ENCODE measurements around the gene IGF2BP2. TPM values are rescaled to one million over a fixed set of nuclear protein-coding genes. Genes with fewer than 3 reads are reported as not detected.

Gene IGF2BP2
- total RNA-seq, 1 donor from 2014 or later, result 101 TPM

- Mint-ChIP-seq H3K27me3 (ENCODE audit: unreplicated experiment) (no peaks in the 10 kb centered on the region), H3K9me3 (ENCODE audit: unreplicated experiment) (no peaks in the 10 kb centered on the region), H3K4me1 (ENCODE audit: unreplicated experiment) (no peaks in the 10 kb centered on the region), H3K4me3 (ENCODE audit: unreplicated experiment) (no peak overlapping the region), H3K36me3 (ENCODE audit: unreplicated experiment) (peaks cover 37% of the 10 kb centered on the region), H3K27ac (ENCODE audit: unreplicated experiment) (no peak overlapping the region)
- DNase-seq (ENCODE audit: extremely low spot score, unreplicated experiment), result no peak
- TF ChIP-seq, protein P1, sequence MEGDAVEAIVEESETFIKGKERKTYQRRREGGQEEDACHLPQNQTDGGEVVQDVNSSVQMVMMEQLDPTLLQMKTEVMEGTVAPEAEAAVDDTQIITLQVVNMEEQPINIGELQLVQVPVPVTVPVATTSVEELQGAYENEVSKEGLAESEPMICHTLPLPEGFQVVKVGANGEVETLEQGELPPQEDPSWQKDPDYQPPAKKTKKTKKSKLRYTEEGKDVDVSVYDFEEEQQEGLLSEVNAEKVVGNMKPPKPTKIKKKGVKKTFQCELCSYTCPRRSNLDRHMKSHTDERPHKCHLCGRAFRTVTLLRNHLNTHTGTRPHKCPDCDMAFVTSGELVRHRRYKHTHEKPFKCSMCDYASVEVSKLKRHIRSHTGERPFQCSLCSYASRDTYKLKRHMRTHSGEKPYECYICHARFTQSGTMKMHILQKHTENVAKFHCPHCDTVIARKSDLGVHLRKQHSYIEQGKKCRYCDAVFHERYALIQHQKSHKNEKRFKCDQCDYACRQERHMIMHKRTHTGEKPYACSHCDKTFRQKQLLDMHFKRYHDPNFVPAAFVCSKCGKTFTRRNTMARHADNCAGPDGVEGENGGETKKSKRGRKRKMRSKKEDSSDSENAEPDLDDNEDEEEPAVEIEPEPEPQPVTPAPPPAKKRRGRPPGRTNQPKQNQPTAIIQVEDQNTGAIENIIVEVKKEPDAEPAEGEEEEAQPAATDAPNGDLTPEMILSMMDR (IDR thresholded peaks at IDR 0.05), result no peak
These were observed 211.8 kb downstream of the IGF2BP2 start for GRCh38 chr3:185613016-185613415.

GRCh38 chr3:185606196-185606595, 218.6 kb downstream of the IGF2BP2 start:
- peaks cover 45% of the 10 kb centered on the region for H3K36me3 Mint-ChIP-seq (ENCODE audit: unreplicated experiment)
- no peak for DNase-seq (ENCODE audit: extremely low spot score, unreplicated experiment)
- no peak overlapping the region for H3K4me3 Mint-ChIP-seq (ENCODE audit: unreplicated experiment)
- H3K9me3 Mint-ChIP-seq (ENCODE audit: unreplicated experiment), result no peaks in the 10 kb centered on the region
- H3K4me1 Mint-ChIP-seq (ENCODE audit: unreplicated experiment), result no peaks in the 10 kb centered on the region
- TF ChIP-seq, protein P1 (IDR thresholded peaks at IDR 0.05), result no peak
- H3K27ac Mint-ChIP-seq (ENCODE audit: unreplicated experiment), result no peak overlapping the region
- no peaks in the 10 kb centered on the region for H3K27me3 Mint-ChIP-seq (ENCODE audit: unreplicated experiment)

- H3K36me3 Mint-ChIP-seq (ENCODE audit: unreplicated experiment), result peaks cover 45% of the 10 kb centered on the region
- TF ChIP-seq, protein P1 (IDR thresholded peaks at IDR 0.05), result no peak
- no peaks in the 10 kb centered on the region for H3K9me3 Mint-ChIP-seq (ENCODE audit: unreplicated experiment)
- no peak overlapping the region for H3K4me3 Mint-ChIP-seq (ENCODE audit: unreplicated experiment)
- H3K27me3 Mint-ChIP-seq (ENCODE audit: unreplicated experiment), result no peaks in the 10 kb centered on the region
- no peak for DNase-seq (ENCODE audit: extremely low spot score, unreplicated experiment)
- H3K4me1 Mint-ChIP-seq (ENCODE audit: unreplicated experiment), result no peaks in the 10 kb centered on the region
- no peak overlapping the region for H3K27ac Mint-ChIP-seq (ENCODE audit: unreplicated experiment)
These were observed 219.3 kb downstream of the IGF2BP2 start for GRCh38 chr3:185605566-185605965.

DNA sequence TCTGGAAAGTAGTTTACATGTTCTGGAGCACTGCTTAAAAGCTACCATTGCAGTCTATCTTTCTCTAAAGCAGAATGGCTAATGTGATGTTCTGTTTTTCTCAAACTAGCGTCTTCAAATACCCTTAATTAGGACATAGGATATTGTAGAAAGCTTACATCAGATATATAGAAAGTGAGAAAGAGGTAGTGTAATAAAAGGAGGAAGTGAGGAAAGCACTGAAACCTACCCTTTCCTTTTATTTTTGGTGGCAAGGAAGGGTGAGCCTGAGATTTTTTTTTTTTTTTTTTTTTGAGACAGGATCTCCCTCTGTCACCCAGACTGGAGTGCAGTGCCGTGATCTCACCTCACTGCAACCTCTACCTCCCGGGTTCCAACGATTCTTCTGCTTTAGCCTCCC, 229.3 kb downstream of the IGF2BP2 start:
- peaks cover 16% of the 10 kb centered on the region for H3K36me3 Mint-ChIP-seq (ENCODE audit: unreplicated experiment)
- H3K9me3 Mint-ChIP-seq (ENCODE audit: unreplicated experiment), result no peaks in the 10 kb centered on the region

GRCh38 chr3:185594073-185594472, 230.8 kb downstream of the IGF2BP2 start:
- no peak for DNase-seq (ENCODE audit: extremely low spot score, unreplicated experiment)
- TF ChIP-seq, protein P1 (IDR thresholded peaks at IDR 0.05), result no peak
- Mint-ChIP-seq H3K36me3 (ENCODE audit: unreplicated experiment) (peaks cover 9% of the 10 kb centered on the region), H3K27ac (ENCODE audit: unreplicated experiment) (no peak overlapping the region), H3K9me3 (ENCODE audit: unreplicated experiment) (no peaks in the 10 kb centered on the region), H3K4me3 (ENCODE audit: unreplicated experiment) (no peak overlapping the region), H3K27me3 (ENCODE audit: unreplicated experiment) (no peaks in the 10 kb centered on the region), H3K4me1 (ENCODE audit: unreplicated experiment) (peaks cover 2% of the 10 kb centered on the region)

More for the DNA sequence above, 229.3 kb downstream of the IGF2BP2 start:
- Mint-ChIP-seq H3K27me3 (ENCODE audit: unreplicated experiment) (no peaks in the 10 kb centered on the region), H3K27ac (ENCODE audit: unreplicated experiment) (no peak overlapping the region), H3K4me3 (ENCODE audit: unreplicated experiment) (no peak overlapping the region), H3K4me1 (ENCODE audit: unreplicated experiment) (no peaks in the 10 kb centered on the region)
- no peak for DNase-seq (ENCODE audit: extremely low spot score, unreplicated experiment)
- TF ChIP-seq, protein P1 (IDR thresholded peaks at IDR 0.05), result no peak

Small RNA genes lying within 50 kb of the gene (microRNA-seq; reads per million reads assigned to microRNA genes)
- not detected for gene MIR548AQ (ENCODE audit: unreplicated experiment)

Other genes starting within 250 kb of the IGF2BP2 start
- 42.7 and 46.1 TPM in 2 replicates for gene SENP2, start 238.7 kb downstream of the IGF2BP2 start, total RNA-seq
- gene TRA2B, start 113.0 kb upstream of the IGF2BP2 start, total RNA-seq, result 90.9 and 113 TPM in 2 replicates

Measured in osteocyte (in vitro differentiated cells).